Activated CD4-positive, alpha-beta T cell treated with anti-CD3 and anti-CD28 coated beads, Interleukin-2, amount 50 U/mL, for 24 hours (primary cell): Measurements from ENCODE around the gene MAN2A2.

Experiments
- DNase-seq, 2 donors: peaks; one replicate each; pipeline ENCODE4 v3.0.0-alpha.2; 2020; ENCODE audit warnings: low read depth in 1 of 2, low spot score in 1 of 2

The MAN2A2 gene

GRCh38 chr15:90959028-90959595, 56.0 kb downstream of the MAN2A2 start:
- DNase-seq: no peak

GRCh38 chr15:90959894-90960293, 56.8 kb downstream of the MAN2A2 start:
- DNase-seq: no peak

- DNase-seq: no peak
Observed at GRCh38 chr15:90960298-90961091, 57.4 kb downstream of the MAN2A2 start.

GRCh38 chr15:90962021-90962420, 58.9 kb downstream of the MAN2A2 start:
- no peak for DNase-seq

GRCh38 chr15:90966262-90966661, 63.2 kb downstream of the MAN2A2 start:
- DNase-seq: no peak

- no peak for DNase-seq
Observed at GRCh38 chr15:90967206-90967605, 64.1 kb downstream of the MAN2A2 start.

GRCh38 chr15:90968434-90968833, 65.3 kb downstream of the MAN2A2 start:
- no peak for DNase-seq

GRCh38 chr15:90970274-90970673, 67.2 kb downstream of the MAN2A2 start:
- DNase-seq: no peak

- no peak for DNase-seq
Observed at GRCh38 chr15:90972133-90972532, 69.0 kb downstream of the MAN2A2 start.
